Airway epithelial cell (primary cell): Measurements from ENCODE around the gene CENPO. TPM values are rescaled to one million over a fixed set of nuclear protein-coding genes. Genes with fewer than 3 reads are reported as not detected.

Experiments used
- total RNA-seq: library from RNA; depleted of rRNA; stranded (reverse); fragments of >200 nt; gene quantifications from 2 replicates; pipeline ENCODE4 v1.2.3, GENCODE V29; 2015

Gene CENPO, protein sequence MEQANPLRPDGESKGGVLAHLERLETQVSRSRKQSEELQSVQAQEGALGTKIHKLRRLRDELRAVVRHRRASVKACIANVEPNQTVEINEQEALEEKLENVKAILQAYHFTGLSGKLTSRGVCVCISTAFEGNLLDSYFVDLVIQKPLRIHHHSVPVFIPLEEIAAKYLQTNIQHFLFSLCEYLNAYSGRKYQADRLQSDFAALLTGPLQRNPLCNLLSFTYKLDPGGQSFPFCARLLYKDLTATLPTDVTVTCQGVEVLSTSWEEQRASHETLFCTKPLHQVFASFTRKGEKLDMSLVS
- 9.5 and 15.7 TPM in 2 replicates for total RNA-seq

DNA sequence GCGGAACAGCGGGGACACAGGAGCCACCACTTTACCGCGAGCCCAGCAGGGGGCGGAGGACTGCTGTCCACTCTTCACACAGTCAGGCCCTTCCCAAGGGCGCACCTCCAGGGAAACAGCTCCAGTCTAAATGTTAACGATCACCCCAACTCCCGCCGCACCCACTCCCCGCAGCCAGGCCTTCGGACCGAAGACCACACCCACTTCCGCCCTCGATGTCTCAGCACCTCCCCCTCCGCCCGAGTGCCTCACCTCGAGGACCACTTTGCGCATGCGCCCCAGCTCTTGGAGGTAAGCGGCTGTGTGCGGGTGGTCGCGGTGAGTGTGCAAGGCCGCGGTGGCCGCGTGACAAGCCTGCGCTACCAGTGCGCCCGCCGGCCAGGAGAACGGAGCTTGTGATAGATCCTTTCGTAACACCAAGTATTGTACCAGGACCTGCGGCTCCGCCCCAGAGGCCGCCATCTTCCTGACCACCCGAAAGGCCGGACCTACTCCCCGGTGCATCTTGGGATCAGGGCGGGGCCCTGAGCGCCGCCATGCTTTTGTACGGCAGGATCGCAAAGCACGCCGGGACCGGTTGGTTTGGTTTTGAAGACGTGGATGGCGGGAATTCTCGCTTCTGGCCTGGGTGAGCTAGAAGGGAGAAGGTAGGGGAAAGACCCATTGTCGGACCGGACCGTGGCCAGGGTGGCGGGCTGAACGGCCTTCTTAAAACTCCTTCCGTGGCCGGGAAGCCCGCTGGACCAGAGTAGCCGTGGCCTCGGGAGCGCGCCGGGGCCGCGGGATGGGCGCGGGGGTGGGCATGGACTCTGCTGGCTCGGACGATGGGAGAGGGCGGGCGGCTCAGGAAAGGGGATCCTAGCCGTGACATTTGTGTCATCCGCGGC is at the start of gene CENPO, which contains the start of gene PTRHD1:
TSS of gene CENPO (plus strand) at position 552 of the 887 bp plus-strand sequence. CDS start 495 bp downstream, outside the sequence.
TSS of gene PTRHD1 (minus strand) at position 518 of the 887 bp plus-strand sequence. CDS start at position 504, 14 bp downstream.

Other genes with a start within 250 kb of the CENPO start
- 24.0 and 29.8 TPM in 2 replicates for gene PTRHD1, start within 50 bp of the CENPO start, total RNA-seq
- gene ADCY3, start 126.8 kb downstream of the CENPO start, total RNA-seq: 28.9 and 35.2 TPM in 2 replicates
- 1.3 and 2.3 TPM in 2 replicates for gene DNAJC27, start 178.5 kb downstream of the CENPO start, total RNA-seq
- 0.23 and 0.28 TPM in 2 replicates for gene EFR3B, start 248.7 kb downstream of the CENPO start, total RNA-seq